Caco-2 (cell line): ENCODE results near the gene SMIM43. TPM values are rescaled to one million over a fixed set of nuclear protein-coding genes. Genes with fewer than 3 reads are reported as not detected.

Source experiments
- total RNA-seq: library from RNA; stranded (reverse); gene quantifications from 2 replicates; pipeline ENCODE4 v1.2.3, GENCODE V29; 2022

Gene SMIM43
- total RNA-seq, 1 experiment from 2014 or later: not detected

Other genes with a start within 250 kb of the SMIM43 start
- gene ANXA5, start 68.2 kb downstream of the SMIM43 start, total RNA-seq: 328 and 359 TPM in 2 replicates
- gene EXOSC9, start 36.2 kb upstream of the SMIM43 start, total RNA-seq: 32.5 and 32.6 TPM in 2 replicates
- 88.3 and 97.9 TPM in 2 replicates for gene CCNA2, start 58.7 kb upstream of the SMIM43 start, total RNA-seq
- gene BBS7, start 105.3 kb upstream of the SMIM43 start, total RNA-seq: 17.1 and 19.9 TPM in 2 replicates
- 0.91 and 1.1 TPM in 2 replicates for gene TRPC3, start 186.9 kb upstream of the SMIM43 start, total RNA-seq